Activated CD8-positive, alpha-beta memory T cell treated with anti-CD3 and anti-CD28 coated beads, Interleukin-2, amount 10 ng/mL, durations not matched to agents 7 days and 5 days (primary cell): Measurements from ENCODE around the gene FGF8. TPM values are rescaled to one million over a fixed set of nuclear protein-coding genes. Genes with fewer than 3 reads are reported as not detected.

ENCODE experiments used
- ATAC-seq: fragments of 150-1000 bp; cut with Tn5 transposase; one replicate; pipeline ENCODE4 v1.10.0; 2021; ENCODE audit warnings: moderate library complexity
- CTCF ChIA-PET: fragments of 350-600 bp; sonication (Branson Sonifier 250); formaldehyde crosslinking; loops from one replicate; lab custom pipeline; 2021; ENCODE audit warnings: antibody characterized with exemption; lab: Charles Lee
- DNase-seq: peaks from one replicate; pipeline ENCODE4 v3.0.0-alpha.2; 2020
- H3K27ac Mint-ChIP-seq: one replicate; pipeline ENCODE4 v1.8.0; 2021; ENCODE audit warnings: mild to moderate bottlenecking, mixed read lengths
- H3K27me3 Mint-ChIP-seq: one replicate; pipeline ENCODE4 v1.8.0; 2021; ENCODE audit warnings: mixed read lengths
- H3K36me3 Mint-ChIP-seq: one replicate; pipeline ENCODE4 v1.8.0; 2021; ENCODE audit warnings: mild to moderate bottlenecking, mixed read lengths
- H3K4me1 Mint-ChIP-seq: one replicate; pipeline ENCODE4 v1.8.0; 2021; ENCODE audit warnings: mixed read lengths
- H3K4me3 Mint-ChIP-seq: one replicate; pipeline ENCODE4 v1.8.0; 2021; ENCODE audit warnings: mild to moderate bottlenecking, moderate library complexity, mixed read lengths
- H3K9me3 Mint-ChIP-seq: one replicate; pipeline ENCODE4 v1.8.0; 2022; ENCODE audit warnings: low read depth, mixed read lengths
- total RNA-seq, 2 experiments: library from RNA; stranded (reverse); gene quantifications; one replicate each; pipeline ENCODE4 v1.2.3, GENCODE V29; 2021

The FGF8 gene, protein sequence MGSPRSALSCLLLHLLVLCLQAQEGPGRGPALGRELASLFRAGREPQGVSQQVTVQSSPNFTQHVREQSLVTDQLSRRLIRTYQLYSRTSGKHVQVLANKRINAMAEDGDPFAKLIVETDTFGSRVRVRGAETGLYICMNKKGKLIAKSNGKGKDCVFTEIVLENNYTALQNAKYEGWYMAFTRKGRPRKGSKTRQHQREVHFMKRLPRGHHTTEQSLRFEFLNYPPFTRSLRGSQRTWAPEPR
- total RNA-seq: not detected

- Mint-ChIP-seq H3K9me3 (no peaks in the 10 kb centered on the region), H3K27me3 (peaks cover 69% of the 10 kb centered on the region), H3K27ac (no peak within 1 kb of the TSS), H3K36me3 (no peaks in the 10 kb centered on the region), H3K4me1 (peaks cover 18% of the 10 kb centered on the region), H3K4me3 (no peak within 1 kb of the TSS)
- ATAC-seq (no peak), DNase-seq (peak; percentile 31)
- CTCF ChIA-PET: interaction anchor here (1.3 to 2.3 kb wide), 3 partner anchors 8 to 239 kb away, joined by 3 to 12 read pairs (median 4); partner anchors contain the start of gene NPM3
Observed at GRCh38 chr10:101775273-101776160, at the start of gene FGF8. Gene FGF8 (minus strand): TSS chr10:101776114. CDS start chr10:101775900, 214 bp downstream.

GRCh38 chr10:101824736-101825135, 48.8 kb upstream of the FGF8 start:
- ATAC-seq (no peak), DNase-seq (no peak)
- Mint-ChIP-seq H3K27me3 (no peaks in the 10 kb centered on the region), H3K9me3 (no peaks in the 10 kb centered on the region), H3K36me3 (peaks cover 7% of the 10 kb centered on the region), H3K27ac (no peak overlapping the region), H3K4me3 (no peak overlapping the region), H3K4me1 (peaks cover 14% of the 10 kb centered on the region)
- CTCF ChIA-PET: interaction anchor here (2.2 kb wide), 1 partner anchor 11 kb away, joined by 9 read pairs; no protein-coding TSS in a partner anchor

GRCh38 chr10:101818872-101819633, 43.1 kb upstream of the FGF8 start:
- peak; percentile 77 for DNase-seq
- ATAC-seq: peak; percentile 40
- Mint-ChIP-seq H3K36me3 (peaks cover 26% of the 10 kb centered on the region), H3K27me3 (no peaks in the 10 kb centered on the region), H3K4me3 (peak overlapping the region; percentile 90), H3K27ac (peak overlapping the region; percentile 97), H3K9me3 (no peaks in the 10 kb centered on the region), H3K4me1 (peaks cover 34% of the 10 kb centered on the region)
- CTCF ChIA-PET: interaction anchor here (1.0 to 3.8 kb wide), 11 partner anchors 10 to 296 kb away, joined by 3 to 21 read pairs (median 6); partner anchors contain the start of gene NPM3

DNA sequence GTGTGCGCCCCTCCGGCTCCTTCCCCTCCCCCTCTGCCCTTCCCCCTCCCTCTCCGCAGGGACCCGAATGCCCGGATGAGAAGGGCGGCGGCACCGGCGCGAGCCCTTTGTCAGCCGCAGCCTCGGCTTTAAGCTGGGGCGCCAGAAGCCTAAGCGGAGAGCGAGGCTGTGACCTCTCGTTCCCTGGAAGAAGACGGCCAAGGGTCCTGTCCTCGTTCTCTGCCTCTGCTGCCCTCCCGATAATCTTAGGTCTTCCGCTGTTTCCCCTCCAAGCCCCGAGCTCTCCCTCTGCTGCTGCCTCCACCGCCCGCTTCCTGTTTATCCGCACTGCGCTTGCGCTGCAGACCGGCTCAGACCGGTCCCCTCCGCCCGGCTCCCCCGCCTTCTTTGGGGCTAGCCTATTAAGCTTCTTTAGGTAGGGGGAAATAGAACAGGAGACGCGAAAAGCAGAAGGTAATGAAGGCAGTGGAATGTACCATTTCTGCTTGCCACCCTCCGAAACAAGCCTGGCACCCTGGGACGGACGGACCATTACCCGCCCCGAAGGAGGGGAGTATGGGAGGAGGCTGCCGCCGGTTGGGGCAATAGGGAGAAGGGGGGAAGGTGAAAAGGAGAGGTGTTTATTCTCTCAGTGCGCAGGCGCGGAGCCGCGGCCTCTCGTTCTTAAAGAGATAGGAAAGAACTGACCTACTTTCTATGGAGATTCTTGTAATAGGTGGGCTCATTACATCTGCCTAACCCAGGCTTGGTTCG, 42.4 kb upstream of the FGF8 start, which contains the start of gene OGA:
TSS of gene OGA (minus strand) at position 326 of the 753 bp plus-strand sequence. CDS start 422 bp downstream, outside the sequence.
- CTCF ChIA-PET: interaction anchor here (0.7 to 3.8 kb wide), 11 partner anchors 11 to 255 kb away, joined by 3 to 21 read pairs (median 5); partner anchors contain the start of gene NPM3
- Mint-ChIP-seq H3K4me3 (peak within 1 kb of the TSS; percentile 90), H3K9me3 (no peaks in the 10 kb centered on the region), H3K27me3 (no peaks in the 10 kb centered on the region), H3K4me1 (peaks cover 41% of the 10 kb centered on the region), H3K36me3 (peaks cover 27% of the 10 kb centered on the region), H3K27ac (peak within 1 kb of the TSS; percentile 97)
- DNase-seq: peak; percentile 99
- ATAC-seq: peak; percentile 92

DNA sequence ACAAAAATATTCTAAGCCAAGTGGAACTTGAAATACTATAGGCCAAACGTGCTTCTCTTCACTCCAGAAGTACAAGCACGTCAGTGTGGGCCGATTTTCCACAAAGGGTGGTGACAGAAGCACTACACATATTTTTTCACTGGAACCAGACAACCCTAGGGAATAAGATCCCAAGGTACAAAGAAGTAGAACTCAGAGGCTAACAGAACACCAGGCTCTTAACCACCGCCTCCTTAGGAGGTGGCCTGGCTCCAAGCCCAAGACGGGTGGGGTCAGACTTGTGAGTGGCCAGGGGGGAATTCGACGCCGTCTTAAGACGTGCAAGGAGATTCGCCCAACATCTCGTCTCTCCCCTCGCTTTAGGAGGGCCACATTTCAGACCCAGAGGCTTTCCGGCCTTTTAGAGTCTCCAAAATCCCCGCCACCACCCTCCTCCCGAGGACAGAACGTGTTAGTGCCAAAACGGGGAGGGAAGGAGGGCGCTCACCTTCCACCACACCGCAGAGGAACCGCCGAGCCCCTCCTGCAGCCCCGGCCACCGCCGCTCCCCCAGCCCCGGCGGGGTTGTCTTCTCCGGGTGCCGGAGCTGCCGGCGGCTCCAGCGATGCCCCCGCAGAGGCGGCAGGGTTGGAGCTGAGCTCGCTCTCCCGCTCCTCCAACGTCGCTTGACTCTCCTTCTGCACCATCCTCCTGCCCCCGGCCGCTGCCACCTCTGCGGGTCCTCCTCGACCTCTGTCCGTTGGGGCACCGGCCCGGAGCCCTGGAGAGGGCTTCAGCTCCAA, 41.6 kb upstream of the FGF8 start:
- H3K4me1 Mint-ChIP-seq: peaks cover 48% of the 10 kb centered on the region
- CTCF ChIA-PET: interaction anchor here (0.7 to 3.8 kb wide), 11 partner anchors 12 to 192 kb away, joined by 3 to 21 read pairs (median 5); partner anchors contain the start of gene NPM3
- H3K9me3 Mint-ChIP-seq: no peaks in the 10 kb centered on the region
- peak; percentile 61 for DNase-seq
- peak; percentile 14 for ATAC-seq
- peak overlapping the region; percentile 90 for H3K4me3 Mint-ChIP-seq
- peaks cover 30% of the 10 kb centered on the region for H3K36me3 Mint-ChIP-seq
- H3K27ac Mint-ChIP-seq: peak overlapping the region; percentile 97
- H3K27me3 Mint-ChIP-seq: no peaks in the 10 kb centered on the region

DNA sequence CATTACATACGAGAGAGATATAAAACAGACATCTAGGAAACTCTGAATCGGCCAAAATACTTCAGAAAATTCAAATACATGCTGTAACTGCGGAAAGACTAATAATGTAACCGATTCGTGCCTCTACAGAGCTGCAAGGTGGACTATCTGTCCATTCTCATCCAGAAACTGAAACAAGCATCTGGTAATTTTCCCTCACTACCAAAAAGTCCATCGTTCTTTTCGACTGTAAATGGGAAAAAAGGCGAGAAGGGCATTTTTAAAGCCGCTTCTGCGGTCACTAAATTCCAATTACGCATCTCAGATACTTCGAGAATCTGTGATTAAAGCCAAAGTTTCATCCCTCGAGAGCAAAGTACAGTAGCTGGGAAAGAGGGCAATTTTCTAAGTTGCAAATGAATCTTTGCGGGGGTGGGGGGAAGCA, 41.0 kb upstream of the FGF8 start:
- Mint-ChIP-seq H3K36me3 (peaks cover 31% of the 10 kb centered on the region), H3K4me1 (peaks cover 48% of the 10 kb centered on the region), H3K27ac (peak overlapping the region; percentile 97), H3K4me3 (peak overlapping the region; percentile 90), H3K9me3 (no peaks in the 10 kb centered on the region), H3K27me3 (no peaks in the 10 kb centered on the region)
- CTCF ChIA-PET: interaction anchor here (1.3 to 3.8 kb wide), 6 partner anchors 16 to 35 kb away, joined by 4 to 20 read pairs (median 8); no protein-coding TSS in a partner anchor
- ATAC-seq (no peak), DNase-seq (no peak)

DNA sequence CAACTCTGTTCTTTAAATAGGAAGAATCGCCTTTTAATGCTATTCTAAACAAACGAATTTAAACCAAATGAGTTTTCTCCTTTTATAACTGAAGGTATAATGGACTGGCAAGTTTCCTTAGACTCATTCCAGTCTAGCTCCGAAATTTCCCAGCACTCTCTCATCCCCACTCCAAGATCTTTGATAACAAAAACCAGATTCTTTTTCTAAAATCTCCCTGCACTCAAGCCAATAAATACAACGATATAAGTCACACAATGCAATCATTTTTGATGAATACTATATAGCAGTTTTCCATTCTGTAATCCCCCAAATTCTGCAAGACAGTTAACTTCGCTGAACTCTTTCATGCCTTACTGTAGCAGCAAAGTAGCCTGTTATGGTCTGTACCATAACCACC, 40.5 kb upstream of the FGF8 start:
- peak overlapping the region; percentile 90 for H3K4me3 Mint-ChIP-seq
- H3K27me3 Mint-ChIP-seq: no peaks in the 10 kb centered on the region
- ATAC-seq (no peak), DNase-seq (no peak)
- no peaks in the 10 kb centered on the region for H3K9me3 Mint-ChIP-seq
- H3K36me3 Mint-ChIP-seq: peaks cover 32% of the 10 kb centered on the region
- CTCF ChIA-PET: interaction anchor here (1.8 to 3.8 kb wide), 5 partner anchors 16 to 34 kb away, joined by 5 to 20 read pairs (median 12); no protein-coding TSS in a partner anchor
- H3K4me1 Mint-ChIP-seq: peaks cover 47% of the 10 kb centered on the region
- peak overlapping the region; percentile 97 for H3K27ac Mint-ChIP-seq

- ATAC-seq: no peak
Observed at GRCh38 chr10:101814466-101815071, 38.7 kb upstream of the FGF8 start.

GRCh38 chr10:101812606-101813005, 36.7 kb upstream of the FGF8 start:
- Mint-ChIP-seq H3K4me1 (peaks cover 32% of the 10 kb centered on the region), H3K27ac (no peak overlapping the region), H3K27me3 (no peaks in the 10 kb centered on the region), H3K9me3 (no peaks in the 10 kb centered on the region), H3K36me3 (peaks cover 48% of the 10 kb centered on the region), H3K4me3 (no peak overlapping the region)
- ATAC-seq: no peak
- DNase-seq: no peak
- CTCF ChIA-PET: interaction anchor here (0.8 to 1.5 kb wide), 5 partner anchors 21 to 34 kb away, joined by 3 to 7 read pairs (median 3); partner anchors contain the start of gene NPM3

More at GRCh38 chr10:101814466-101815071, 38.7 kb upstream of the FGF8 start:
- Mint-ChIP-seq H3K27me3 (no peaks in the 10 kb centered on the region), H3K27ac (peak overlapping the region; percentile 97), H3K36me3 (peaks cover 41% of the 10 kb centered on the region), H3K4me1 (peaks cover 40% of the 10 kb centered on the region), H3K4me3 (peak overlapping the region; percentile 90), H3K9me3 (no peaks in the 10 kb centered on the region)
- no peak for DNase-seq
- CTCF ChIA-PET: interaction anchor here (0.6 to 3.1 kb wide), 3 partner anchors 9 to 299 kb away, joined by 3 to 12 read pairs (median 4); no protein-coding TSS in a partner anchor

GRCh38 chr10:101807158-101807557, 31.2 kb upstream of the FGF8 start:
- CTCF ChIA-PET: interaction anchor here (0.6 kb wide), 1 partner anchor 19 kb away, joined by 3 read pairs; no protein-coding TSS in a partner anchor
- ATAC-seq: no peak
- Mint-ChIP-seq H3K9me3 (no peaks in the 10 kb centered on the region), H3K4me1 (peaks cover 9% of the 10 kb centered on the region), H3K36me3 (peaks cover 53% of the 10 kb centered on the region), H3K4me3 (no peak overlapping the region), H3K27me3 (no peaks in the 10 kb centered on the region), H3K27ac (no peak overlapping the region)
- DNase-seq: no peak

GRCh38 chr10:101803511-101803910, 27.6 kb upstream of the FGF8 start:
- CTCF ChIA-PET: interaction anchor here (1.0 kb wide), 1 partner anchor 22 kb away, joined by 3 read pairs; no protein-coding TSS in a partner anchor
- DNase-seq (no peak), ATAC-seq (no peak)
- H3K27me3 Mint-ChIP-seq: no peaks in the 10 kb centered on the region
- peaks cover 60% of the 10 kb centered on the region for H3K36me3 Mint-ChIP-seq
- peaks cover 4% of the 10 kb centered on the region for H3K4me1 Mint-ChIP-seq
- no peaks in the 10 kb centered on the region for H3K9me3 Mint-ChIP-seq
- H3K4me3 Mint-ChIP-seq: no peak overlapping the region
- H3K27ac Mint-ChIP-seq: no peak overlapping the region
